Measurements from ENCODE around the gene TBC1D30.
"Not testable (repeated sequence)": the region's sequence is repeated elsewhere in the genome, so short reads cannot be mapped to it uniquely, and the experiment has no call there.

The TBC1D30 gene

GRCh38 chr12:64806593-64807460 lies 17.6 kb upstream of the TBC1D30 start:
- no peak for DNase-seq

GRCh38 chr12:64808110-64808509 lies 16.3 kb upstream of the TBC1D30 start:
- DNase-seq: no peak

DNA sequence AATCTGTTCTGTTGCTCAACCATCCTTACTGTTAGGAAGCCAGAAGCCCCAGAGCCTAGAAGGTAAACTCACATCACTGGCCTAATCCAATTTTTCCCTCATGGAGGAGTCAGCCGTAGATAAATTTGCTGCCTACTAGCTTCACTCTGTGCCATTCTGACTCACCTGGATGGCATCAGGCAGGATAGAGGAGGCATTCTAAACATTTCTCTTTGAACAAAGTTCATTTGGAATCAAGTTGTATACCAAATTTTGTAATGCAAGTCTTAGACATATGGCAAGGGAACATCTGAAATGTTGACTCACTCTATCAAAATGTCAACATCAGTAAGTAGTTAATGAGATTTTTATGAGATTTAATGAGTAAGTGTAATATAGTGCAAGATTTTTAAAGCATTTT lies 13.6 kb upstream of the TBC1D30 start:
- DNase-seq: no peak

DNA sequence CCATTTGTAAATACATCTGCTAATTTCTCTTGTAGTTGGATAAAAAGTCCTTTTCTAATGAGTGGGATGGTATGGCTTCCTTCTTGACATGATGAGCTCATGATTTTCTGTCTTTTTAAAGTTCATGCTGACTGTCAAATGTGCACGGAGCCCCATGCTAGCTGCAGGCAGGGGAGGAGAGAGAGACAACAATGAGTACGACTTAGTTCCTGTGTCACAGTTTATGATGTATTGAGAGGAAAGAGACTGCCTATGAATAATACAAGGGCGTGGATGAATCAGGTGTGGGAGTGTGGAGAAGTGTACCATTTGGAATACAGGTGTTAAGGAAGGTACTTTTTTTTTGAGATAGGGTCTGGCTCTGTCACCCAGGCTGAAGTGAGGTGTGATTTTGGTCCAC lies 10.7 kb upstream of the TBC1D30 start:
- DNase-seq: no peak

- DNase-seq: peak in 1 of 2 experiments; percentile 39
These were observed 10.0 kb upstream of the TBC1D30 start for GRCh38 chr12:64814432-64814831.

GRCh38 chr12:64819816-64820402 lies 4.5 kb upstream of the TBC1D30 start:
- no peak for DNase-seq

DNA sequence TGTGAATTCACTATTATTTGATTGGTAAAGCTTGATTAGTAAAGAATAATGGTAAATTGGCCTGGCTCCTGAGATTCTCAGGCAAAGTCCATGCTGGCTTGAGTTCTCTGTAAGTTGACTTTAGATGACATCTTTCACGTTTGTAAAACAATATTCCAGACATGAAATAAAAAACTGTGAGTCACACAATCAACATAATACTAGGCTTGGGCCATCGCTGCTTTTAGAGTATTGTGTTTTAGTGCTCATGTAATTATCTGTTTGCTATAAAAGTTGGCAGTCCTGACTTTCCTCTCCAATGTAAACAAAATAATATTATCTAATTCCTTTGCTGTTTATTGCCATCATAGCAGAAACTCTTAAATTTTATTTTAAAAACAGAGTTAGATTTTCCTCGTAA lies 3.9 kb upstream of the TBC1D30 start:
- DNase-seq: no peak

DNA sequence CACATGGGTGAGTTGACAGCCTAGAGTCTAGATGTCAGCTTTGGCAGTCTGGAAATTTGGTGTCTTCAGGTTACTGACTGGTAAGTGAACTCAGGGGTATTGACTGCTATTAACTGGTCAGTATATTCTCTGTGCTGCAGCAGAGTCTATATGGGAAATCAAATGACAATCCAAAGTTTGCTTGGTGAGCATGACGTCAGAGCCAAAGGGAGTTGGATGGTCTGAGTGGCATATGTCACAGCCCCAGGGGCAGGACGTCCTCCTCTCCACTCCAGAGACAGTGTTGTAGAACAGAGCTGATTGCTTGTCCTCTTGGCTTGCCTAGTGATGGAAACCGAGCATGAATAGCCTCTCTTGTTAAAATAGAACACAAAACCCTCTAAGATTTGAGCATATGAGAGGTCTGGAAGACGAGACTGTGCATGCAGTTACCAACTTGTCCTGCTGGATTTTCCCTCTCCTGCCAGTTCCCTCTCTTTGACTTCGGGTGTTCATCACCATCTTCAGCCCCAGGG lies 3.3 kb upstream of the TBC1D30 start:
- no peak for DNase-seq

DNA sequence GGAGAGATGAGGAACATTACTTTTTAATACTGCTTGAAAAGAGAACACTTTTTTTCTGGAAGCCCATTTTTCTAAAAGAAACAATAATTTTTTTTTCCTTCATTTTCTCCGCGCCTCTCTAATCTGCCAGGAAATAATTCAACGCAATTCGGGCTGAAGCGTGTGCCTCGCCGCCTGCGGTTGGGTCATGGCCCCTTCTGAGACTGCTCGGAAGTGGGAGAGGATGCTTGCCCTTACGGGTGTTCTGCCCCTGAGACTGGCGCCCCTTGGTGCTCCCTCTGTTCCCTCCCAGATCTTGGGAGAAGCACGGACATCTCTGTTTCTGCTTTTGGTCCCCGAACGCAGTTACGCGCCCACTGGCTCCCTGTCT lies 332 bp upstream of the TBC1D30 start:
- DNase-seq: no peak

- DNase-seq: peak; percentile 38 to 47
These were observed 935 bp downstream of the TBC1D30 start for GRCh38 chr12:64825143-64826021.

GRCh38 chr12:64826234-64826633 lies 1.8 kb downstream of the TBC1D30 start:
- no peak for DNase-seq

GRCh38 chr12:64828713-64829112 lies 4.3 kb downstream of the TBC1D30 start:
- no peak for DNase-seq

DNA sequence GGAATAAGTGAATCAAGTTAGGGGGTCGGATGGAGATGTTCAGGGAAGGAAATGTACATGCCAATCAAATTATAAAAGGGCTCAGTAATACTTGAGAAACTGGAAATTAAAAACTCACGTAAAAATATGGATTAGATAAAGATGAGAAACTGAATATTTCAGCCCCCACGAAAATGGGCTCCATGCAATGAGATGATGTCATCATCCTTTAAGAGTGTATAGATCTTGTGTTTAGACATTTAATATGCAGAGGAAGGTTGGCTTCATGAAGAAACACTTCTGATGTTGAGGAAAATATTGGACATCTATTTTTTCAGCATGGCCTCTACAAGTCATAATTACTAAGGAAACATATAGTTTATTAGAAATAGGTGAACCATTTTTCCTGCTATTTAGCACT lies 9.5 kb downstream of the TBC1D30 start:
- DNase-seq: no peak

DNA sequence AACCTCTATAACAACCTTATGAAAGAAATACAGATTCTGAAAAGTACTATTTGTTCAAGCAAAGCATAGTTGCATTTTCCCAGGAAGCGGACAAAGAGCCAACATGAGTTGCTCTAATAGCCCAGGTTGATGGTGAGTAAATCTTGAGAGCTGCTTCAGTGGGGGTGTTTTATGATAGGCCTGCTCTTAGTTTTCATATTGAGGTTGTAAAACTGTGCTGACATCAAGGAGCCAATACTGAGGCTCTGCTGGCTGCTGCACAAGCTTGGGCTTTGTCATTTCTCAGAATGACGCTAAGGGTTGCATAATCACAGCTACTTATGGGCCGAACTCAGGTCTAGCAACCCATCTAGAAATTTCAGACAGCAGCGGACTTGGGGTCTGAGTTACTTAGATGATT lies 11.5 kb downstream of the TBC1D30 start:
- DNase-seq: no peak

DNA sequence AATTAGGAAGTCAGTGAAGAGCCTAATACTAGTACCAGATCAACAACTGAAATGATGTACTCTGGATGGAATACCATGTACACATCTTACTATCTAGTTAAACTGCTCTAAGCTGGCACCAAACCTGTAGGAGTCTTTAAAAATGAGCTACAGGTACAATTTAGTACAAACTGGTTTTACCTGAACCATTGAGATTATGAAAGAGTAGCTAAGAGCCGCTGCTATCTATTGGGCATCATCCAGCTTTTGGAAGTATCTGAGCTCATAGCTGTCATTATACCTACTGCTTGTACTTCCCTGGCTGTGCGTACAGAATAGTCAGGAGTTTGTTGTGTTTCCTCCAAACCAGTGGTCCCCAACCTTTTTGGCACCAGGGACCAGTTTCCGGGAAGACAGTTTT lies 12.4 kb downstream of the TBC1D30 start:
- no peak for DNase-seq

- DNase-seq: no peak
These were observed 13.0 kb downstream of the TBC1D30 start for GRCh38 chr12:64837427-64837826.

GRCh38 chr12:64840119-64840518 lies 15.7 kb downstream of the TBC1D30 start:
- DNase-seq: no peak

GRCh38 chr12:64840949-64841717 lies 16.7 kb downstream of the TBC1D30 start:
- no peak for DNase-seq

GRCh38 chr12:64848409-64848808 lies 24.0 kb downstream of the TBC1D30 start:
- DNase-seq: not testable (repeated sequence)

- no peak for DNase-seq
These were observed 34.6 kb downstream of the TBC1D30 start for GRCh38 chr12:64858882-64859605.

DNA sequence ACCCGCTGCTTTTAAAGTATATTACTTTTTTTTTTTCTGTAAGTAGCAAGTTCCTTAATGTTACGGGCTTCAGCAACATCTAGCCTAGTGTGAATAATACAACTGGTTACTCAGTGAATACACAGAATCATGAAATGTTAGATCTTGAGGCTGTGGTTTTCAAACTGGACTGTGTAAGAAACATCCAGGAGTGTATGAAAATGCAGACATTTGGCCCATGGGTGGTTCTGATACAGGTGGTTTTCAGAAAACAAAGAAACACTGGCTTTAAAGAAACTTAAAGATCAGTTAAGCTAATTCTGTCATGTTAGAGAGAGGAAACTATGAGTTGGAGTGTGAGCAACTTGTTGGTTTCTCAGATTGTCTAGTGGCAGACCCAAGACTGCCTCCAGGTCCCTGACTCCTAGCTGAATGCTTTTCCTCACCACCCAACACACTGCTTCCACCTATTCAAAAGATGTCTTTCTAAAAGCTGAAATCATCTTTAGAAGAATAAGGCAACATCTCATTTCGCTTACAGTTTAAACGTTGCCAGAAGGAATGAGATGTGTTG lies 36.1 kb downstream of the TBC1D30 start:
- DNase-seq: no peak

GRCh38 chr12:64864319-64864718 lies 39.9 kb downstream of the TBC1D30 start:
- DNase-seq: peak in 1 of 2 experiments; percentile 24
